ENCODE measurements around the gene SFXN5.

SFXN5 gene

DNA sequence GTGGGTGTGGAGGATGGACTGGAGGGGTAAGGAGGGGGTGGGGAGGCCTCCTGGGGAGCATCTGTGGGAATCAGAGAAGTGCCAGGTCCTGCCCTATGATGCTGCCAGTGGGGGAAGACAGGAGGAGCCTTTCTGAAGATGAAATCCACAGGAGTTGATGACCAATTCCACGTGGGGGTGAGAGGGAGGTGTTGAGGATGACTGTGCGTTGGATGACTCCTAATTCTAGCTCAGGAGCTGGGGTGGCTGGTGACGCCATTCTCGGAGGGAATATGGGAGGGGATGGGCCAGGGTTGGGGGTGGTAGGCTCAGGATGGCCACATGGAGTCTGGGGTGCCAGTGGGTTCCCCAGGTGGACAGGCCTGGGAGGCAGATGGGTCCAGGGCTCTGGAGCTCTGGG, 121.9 kb downstream of the SFXN5 start:
- no peak for DNase-seq (ENCODE audit: low read depth)
- TF ChIP-seq, protein P1, sequence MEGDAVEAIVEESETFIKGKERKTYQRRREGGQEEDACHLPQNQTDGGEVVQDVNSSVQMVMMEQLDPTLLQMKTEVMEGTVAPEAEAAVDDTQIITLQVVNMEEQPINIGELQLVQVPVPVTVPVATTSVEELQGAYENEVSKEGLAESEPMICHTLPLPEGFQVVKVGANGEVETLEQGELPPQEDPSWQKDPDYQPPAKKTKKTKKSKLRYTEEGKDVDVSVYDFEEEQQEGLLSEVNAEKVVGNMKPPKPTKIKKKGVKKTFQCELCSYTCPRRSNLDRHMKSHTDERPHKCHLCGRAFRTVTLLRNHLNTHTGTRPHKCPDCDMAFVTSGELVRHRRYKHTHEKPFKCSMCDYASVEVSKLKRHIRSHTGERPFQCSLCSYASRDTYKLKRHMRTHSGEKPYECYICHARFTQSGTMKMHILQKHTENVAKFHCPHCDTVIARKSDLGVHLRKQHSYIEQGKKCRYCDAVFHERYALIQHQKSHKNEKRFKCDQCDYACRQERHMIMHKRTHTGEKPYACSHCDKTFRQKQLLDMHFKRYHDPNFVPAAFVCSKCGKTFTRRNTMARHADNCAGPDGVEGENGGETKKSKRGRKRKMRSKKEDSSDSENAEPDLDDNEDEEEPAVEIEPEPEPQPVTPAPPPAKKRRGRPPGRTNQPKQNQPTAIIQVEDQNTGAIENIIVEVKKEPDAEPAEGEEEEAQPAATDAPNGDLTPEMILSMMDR (IDR thresholded peaks at IDR 0.05; ENCODE audit: insufficient read depth, low read depth, low read length, missing control alignments): no peak
- H3K4me3 ChIP-seq (ENCODE audit: low read depth, low read length): no peak overlapping the region

DNA sequence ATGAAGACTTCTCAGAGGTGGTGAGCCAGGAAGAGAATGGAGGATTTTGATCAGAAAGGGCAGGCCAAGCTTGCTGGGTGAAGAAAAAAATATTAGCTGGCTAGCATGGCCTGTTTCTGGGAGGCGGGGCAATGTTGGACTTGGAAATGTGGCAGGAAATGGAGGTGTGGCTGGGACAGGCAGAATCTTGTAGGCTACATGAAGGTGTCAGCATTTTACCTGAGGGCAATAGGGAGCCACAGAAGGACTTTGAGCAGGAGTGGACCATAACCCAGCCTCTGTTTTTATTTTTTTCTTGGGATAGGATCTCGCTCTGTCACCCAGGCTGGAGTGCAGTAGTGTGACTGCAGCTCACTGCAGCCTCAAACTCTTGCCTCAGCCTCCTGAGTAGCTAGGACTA, 122.5 kb downstream of the SFXN5 start:
- H3K4me3 ChIP-seq (ENCODE audit: low read depth, low read length): no peak overlapping the region
- DNase-seq (ENCODE audit: low read depth): no peak
- TF ChIP-seq, protein P1 (IDR thresholded peaks at IDR 0.05; ENCODE audit: insufficient read depth, low read depth, low read length, missing control alignments): no peak

DNA sequence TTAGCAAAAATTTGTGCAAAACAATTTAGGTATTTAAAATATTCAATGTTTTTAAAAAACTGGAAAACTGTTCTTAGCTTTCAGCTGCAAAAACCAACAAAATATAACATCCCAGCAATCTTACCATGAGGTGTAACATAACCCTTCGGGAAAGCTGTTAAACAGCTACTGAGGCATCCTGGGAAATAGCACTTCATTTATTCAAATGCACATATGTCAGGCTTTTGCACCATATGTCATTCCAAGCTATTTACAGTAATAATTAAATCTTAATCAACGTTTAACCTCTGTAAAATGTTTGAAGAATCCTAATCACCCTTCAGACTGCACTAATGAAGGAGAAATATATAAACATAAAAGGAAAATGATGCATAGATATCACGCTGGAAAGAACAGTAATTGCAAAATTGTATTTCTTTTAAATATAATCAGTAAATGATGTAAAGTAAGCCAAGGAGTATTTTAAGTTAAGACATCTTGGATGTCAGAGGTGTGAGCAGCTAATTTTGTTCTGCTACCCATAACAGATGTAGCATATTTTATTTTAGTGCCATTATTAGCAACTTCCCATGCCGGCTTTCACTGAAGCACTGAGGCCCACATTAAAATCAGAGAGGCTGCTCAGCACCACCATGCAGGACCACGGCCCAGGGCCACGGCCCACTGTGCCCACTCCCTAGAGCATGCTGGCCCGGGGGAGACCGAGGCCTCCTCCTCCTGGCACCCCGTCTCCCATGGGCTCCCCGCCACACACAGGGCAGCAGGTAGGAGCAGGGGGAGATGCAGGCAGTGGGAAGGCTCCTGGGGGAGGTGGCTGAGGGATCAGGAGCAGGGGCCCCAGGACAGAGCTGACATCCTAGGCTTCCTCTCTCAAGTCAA, 123.3 kb downstream of the SFXN5 start:
- no peak for DNase-seq (ENCODE audit: low read depth)
- no peak overlapping the region for H3K4me3 ChIP-seq (ENCODE audit: low read depth, low read length)
- TF ChIP-seq, protein P1 (IDR thresholded peaks at IDR 0.05; ENCODE audit: insufficient read depth, low read depth, low read length, missing control alignments): no peak

DNA sequence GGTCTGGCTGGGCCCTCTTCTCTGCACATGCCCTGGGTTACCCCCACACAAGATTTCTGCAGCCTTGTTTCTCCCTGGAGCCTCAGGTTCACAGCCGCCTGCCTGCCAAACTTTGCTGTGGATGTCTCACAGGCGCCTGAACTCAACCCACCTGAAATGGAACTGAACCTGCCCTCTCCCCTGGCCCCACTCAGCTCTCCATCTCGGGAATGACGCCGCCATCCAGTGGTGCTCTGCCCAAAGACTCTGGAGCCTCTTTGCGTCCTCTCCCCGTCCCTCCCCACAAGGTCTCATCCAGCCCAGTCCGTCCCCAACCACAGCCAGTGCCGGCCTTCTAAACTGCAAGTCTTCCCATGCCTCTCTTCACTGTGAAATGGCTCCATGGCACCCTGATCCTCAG, 125.0 kb downstream of the SFXN5 start:
- TF ChIP-seq, protein P1 (IDR thresholded peaks at IDR 0.05; ENCODE audit: insufficient read depth, low read depth, low read length, missing control alignments): no peak
- no peak overlapping the region for H3K4me3 ChIP-seq (ENCODE audit: low read depth, low read length)
- DNase-seq (ENCODE audit: low read depth): no peak

DNA sequence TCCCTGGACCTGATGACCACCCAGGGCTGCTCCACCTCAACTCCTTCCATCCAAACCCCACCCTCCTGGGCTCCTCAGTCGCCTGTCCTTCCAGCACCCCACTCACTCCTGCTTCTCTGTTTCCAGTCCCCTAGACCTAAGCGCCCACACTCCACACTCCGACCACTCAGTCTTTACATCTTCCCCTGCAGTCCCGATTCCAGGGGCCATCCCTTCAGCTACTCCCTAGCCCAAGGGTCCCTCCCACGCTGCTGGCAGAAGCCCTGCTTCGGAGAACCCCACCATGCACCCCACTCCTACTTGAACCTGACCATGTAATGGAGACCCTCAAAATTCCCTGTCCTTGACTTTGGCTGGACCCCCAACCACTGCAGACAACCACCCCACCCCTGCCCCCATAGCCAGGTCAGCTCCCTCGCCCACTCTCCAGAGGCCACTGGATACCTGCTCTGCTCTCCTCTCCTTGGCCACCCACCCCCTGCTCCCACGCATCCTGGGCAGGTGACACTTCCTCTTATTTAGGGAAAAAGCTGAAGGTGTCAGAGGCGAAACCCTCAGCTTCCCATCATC, 126.0 kb downstream of the SFXN5 start:
- H3K4me3 ChIP-seq (ENCODE audit: low read depth, low read length): no peak overlapping the region
- TF ChIP-seq, protein P1 (IDR thresholded peaks at IDR 0.05; ENCODE audit: insufficient read depth, low read depth, low read length, missing control alignments): no peak
- no peak for DNase-seq (ENCODE audit: low read depth)

DNA sequence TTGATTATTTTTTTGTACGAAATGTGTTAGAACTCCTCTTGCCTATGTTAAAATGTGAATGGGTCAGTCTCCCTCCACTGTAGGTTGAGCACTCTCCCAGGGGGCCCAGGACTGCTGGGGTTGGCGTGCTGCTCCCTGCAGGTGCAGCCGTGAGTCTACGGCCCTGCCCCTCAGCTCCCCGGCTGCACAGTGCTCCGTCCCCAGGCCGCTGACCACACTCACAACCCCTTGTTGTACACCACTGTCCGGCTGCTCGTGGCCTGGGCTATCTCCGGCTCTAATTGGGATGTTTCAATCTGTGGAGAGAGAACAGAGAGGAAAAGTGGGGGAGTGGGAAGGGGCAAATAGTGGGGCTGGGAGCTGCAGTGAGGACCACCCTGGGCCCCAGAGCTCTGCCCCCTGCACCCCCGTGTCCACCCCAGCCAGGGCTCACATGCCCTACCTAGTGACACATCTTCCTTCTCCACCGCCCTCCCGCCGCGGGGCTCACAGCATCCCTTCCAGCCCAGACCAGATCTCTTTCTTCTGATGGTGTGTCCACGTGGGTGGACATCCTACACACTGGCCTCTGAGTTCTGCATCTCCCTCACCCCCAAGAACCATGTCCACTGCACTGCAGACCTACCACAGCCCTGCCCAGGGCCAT, 126.6 kb downstream of the SFXN5 start:
- H3K4me3 ChIP-seq (ENCODE audit: low read depth, low read length): no peak overlapping the region
- TF ChIP-seq, protein P1 (IDR thresholded peaks at IDR 0.05; ENCODE audit: insufficient read depth, low read depth, low read length, missing control alignments): no peak
- DNase-seq (ENCODE audit: low read depth): no peak

Measured in GM12865 (cell line).